Spinal cord (tissue), 10 donors: ENCODE data around the gene DDX20. TPM values are rescaled to one million over a fixed set of nuclear protein-coding genes. Genes with fewer than 3 reads are reported as not detected.

Experiments
- DNase-seq, 6 donors: peaks; one replicate each; pipeline versions ENCODE4 v3.0.0 to v3.0.0-alpha.2; 2013 to 2015; ENCODE audit warnings: low spot score in 6 of 6, low read depth in 4 of 6
- H3K27ac ChIP-seq: one replicate; pipeline ENCODE4 v1.5.1; 2013; ENCODE audit warnings: low read depth, low read length, control low read depth
- H3K27me3 ChIP-seq: one replicate; pipeline ENCODE4 v1.6.1; 2013; ENCODE audit warnings: low read length; ENCODE audit not compliant: control insufficient read depth, insufficient read depth
- H3K36me3 ChIP-seq: one replicate; pipeline ENCODE4 v1.6.1; 2013; ENCODE audit warnings: low read length; ENCODE audit not compliant: control insufficient read depth, insufficient read depth
- H3K4me1 ChIP-seq: one replicate; pipeline ENCODE4 v1.6.1; 2013; ENCODE audit warnings: low read length; ENCODE audit not compliant: control insufficient read depth, insufficient read depth
- H3K4me3 ChIP-seq: one replicate; pipeline ENCODE4 v1.5.1; 2013; ENCODE audit warnings: low read depth, low read length, control low read depth
- H3K9me3 ChIP-seq: one replicate; pipeline ENCODE4 v1.6.1; 2013; ENCODE audit warnings: low read length; ENCODE audit not compliant: control insufficient read depth, insufficient read depth
- WGBS: methylation state at CpG from one replicate; pipeline ENCODE4 v1.1.5; 2013; ENCODE audit warnings: missing lambda C conversion rate; ENCODE audit not compliant: insufficient coverage; 5-methylcytosine and 5-hydroxymethylcytosine counted together
- polyA plus RNA-seq, 2 donors: library from polyadenylated mRNA; unstranded; fragments of 120-200 nt; gene quantifications; one replicate each; pipeline ENCODE4 v1.2.1, GENCODE V29; 2013; ENCODE audit not compliant: insufficient read length in 2 of 2
- total RNA-seq, 2 donors: library from RNA; depleted of rRNA in 1 of 2; stranded (reverse); fragments of 120-200 nt in 1 of 2; fragments of >200 nt in 1 of 2; gene quantifications; one replicate each; pipeline versions ENCODE4 v1.2.3 to v1.2.4, GENCODE V29; 2013 to 2014
- donor health status: healthy.

DDX20 gene
- total and polyA plus RNA-seq, 4 donors = 12.6 to 18.5 (median 16.8) TPM

DNA sequence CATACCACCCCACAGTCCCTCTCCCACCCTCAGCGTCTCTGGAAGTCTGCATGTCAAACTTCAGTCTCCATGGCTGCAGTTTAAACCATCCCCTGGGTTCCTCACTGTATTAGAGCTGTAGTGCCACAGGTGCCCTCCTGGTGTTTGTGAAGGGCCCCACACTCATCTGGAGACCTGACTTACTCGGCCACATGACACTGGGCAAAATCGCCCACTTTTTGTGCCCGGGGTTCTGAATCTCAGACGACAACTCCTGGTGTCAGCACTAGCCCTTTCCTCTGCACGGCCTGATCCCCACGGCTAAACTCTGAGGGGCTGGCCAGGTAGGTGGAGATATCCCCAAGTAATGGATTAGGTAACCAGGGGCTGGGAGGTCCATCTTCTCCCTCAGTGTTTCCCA is 23.0 kb upstream of the DDX20 start:
- WGBS = 85% methylated on average over 7 of the region's 7 CpGs
- H3K4me3 ChIP-seq = no peak overlapping the region
- H3K27ac ChIP-seq = peak overlapping the region; percentile 47
- H3K9me3 ChIP-seq = no peaks in the 10 kb centered on the region
- no peaks in the 10 kb centered on the region for H3K27me3 ChIP-seq
- H3K4me1 ChIP-seq = peaks cover 74% of the 10 kb centered on the region
- DNase-seq = no peak
- H3K36me3 ChIP-seq = peaks cover 15% of the 10 kb centered on the region

GRCh38 chr1:111733183-111733991 is 22.3 kb upstream of the DDX20 start:
- Histone ChIP-seq H3K4me1 (peaks cover 80% of the 10 kb centered on the region), H3K27ac (peak overlapping the region; percentile 47), H3K27me3 (no peaks in the 10 kb centered on the region), H3K36me3 (peaks cover 15% of the 10 kb centered on the region), H3K9me3 (no peaks in the 10 kb centered on the region), H3K4me3 (no peak overlapping the region)
- DNase-seq = peak in 4 of 6 donors; percentile 74 to 93 (median 83)
- WGBS = 19% methylated on average over 8 of the region's 9 CpGs

DNA sequence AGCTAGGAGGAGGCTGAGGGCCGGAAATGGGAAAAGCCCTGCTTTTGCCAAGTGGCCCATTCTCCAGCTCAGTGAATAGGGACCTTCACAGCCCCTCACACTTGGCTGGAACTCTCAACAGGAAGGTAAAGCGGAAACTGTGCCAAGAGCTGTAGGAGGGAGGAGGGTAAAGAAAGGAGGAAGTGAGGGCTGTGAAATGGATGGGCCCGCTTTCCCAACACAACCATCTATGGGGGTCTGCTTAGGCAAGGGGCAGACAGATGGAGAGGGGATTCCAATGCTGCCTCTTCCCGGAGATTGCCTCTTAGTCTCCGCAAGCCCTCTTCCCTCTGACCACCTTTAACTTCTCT is 21.7 kb upstream of the DDX20 start:
- no peak overlapping the region for H3K4me3 ChIP-seq
- H3K9me3 ChIP-seq = no peaks in the 10 kb centered on the region
- H3K27me3 ChIP-seq = no peaks in the 10 kb centered on the region
- DNase-seq = no peak
- H3K27ac ChIP-seq = peak overlapping the region; percentile 4
- peaks cover 15% of the 10 kb centered on the region for H3K36me3 ChIP-seq
- peaks cover 82% of the 10 kb centered on the region for H3K4me1 ChIP-seq
- WGBS = 34% methylated on average over 2 of the region's 5 CpGs

- DNase-seq = no peak
- peak overlapping the region; percentile 4 for H3K27ac ChIP-seq
- H3K4me3 ChIP-seq = no peak overlapping the region
- peaks cover 14% of the 10 kb centered on the region for H3K36me3 ChIP-seq
- 62% methylated on average over 3 of the region's 3 CpGs for WGBS
- H3K9me3 ChIP-seq = no peaks in the 10 kb centered on the region
- no peaks in the 10 kb centered on the region for H3K27me3 ChIP-seq
- H3K4me1 ChIP-seq = peaks cover 80% of the 10 kb centered on the region
Observed at GRCh38 chr1:111734426-111734825, 21.3 kb upstream of the DDX20 start.

GRCh38 chr1:111734856-111735255 is 20.8 kb upstream of the DDX20 start:
- Histone ChIP-seq H3K27ac (peak overlapping the region; percentile 2), H3K4me1 (peaks cover 80% of the 10 kb centered on the region), H3K36me3 (peaks cover 12% of the 10 kb centered on the region), H3K9me3 (no peaks in the 10 kb centered on the region), H3K4me3 (no peak overlapping the region), H3K27me3 (no peaks in the 10 kb centered on the region)
- 80% methylated on average over 1 of the region's 3 CpGs for WGBS
- DNase-seq = no peak

- no peak for DNase-seq
- peaks cover 80% of the 10 kb centered on the region for H3K4me1 ChIP-seq
- WGBS = 46% methylated on average over 1 of the region's 4 CpGs
- peaks cover 12% of the 10 kb centered on the region for H3K36me3 ChIP-seq
- no peaks in the 10 kb centered on the region for H3K27me3 ChIP-seq
- no peaks in the 10 kb centered on the region for H3K9me3 ChIP-seq
- H3K27ac ChIP-seq = no peak overlapping the region
- H3K4me3 ChIP-seq = no peak overlapping the region
Observed at GRCh38 chr1:111735321-111735720, 20.4 kb upstream of the DDX20 start.

DNA sequence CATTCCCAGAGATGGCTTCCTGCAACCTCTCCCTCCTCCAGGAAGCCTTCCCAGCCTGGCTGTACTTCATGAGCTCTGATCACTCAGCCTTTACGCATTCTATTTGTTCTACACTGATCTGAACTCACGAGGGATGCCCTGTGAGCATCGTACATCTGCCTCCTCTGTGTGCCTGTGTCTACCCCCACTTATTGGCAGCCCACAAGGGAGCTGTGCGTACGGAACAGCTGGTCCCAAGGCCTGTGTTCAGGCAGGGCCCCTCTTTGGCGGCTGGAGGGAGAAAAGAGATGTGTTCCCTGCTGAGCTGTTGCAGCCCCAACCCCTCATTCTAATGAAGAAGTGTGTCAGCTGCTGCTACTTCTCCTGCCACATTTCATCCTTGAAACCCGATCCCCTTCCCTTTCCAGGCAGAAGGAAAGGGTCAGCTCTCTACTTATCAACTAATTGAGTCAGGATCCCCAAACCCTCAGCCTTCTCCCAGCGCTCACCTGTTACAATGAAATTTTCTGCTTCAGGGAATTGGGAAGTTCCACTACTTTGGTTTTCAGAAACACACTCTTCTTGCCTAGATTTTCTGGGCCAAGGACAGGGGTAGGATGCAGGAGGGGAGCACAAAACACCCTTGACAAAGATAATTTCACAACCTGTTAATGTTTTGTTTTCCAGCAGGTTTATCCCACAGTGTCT is 19.7 kb upstream of the DDX20 start:
- peaks cover 83% of the 10 kb centered on the region for H3K4me1 ChIP-seq
- DNase-seq = peak in 2 of 6 donors; percentile 68 to 75
- WGBS = 14% methylated on average over 7 of the region's 8 CpGs

GRCh38 chr1:111736548-111737215 is 19.0 kb upstream of the DDX20 start:
- peaks cover 77% of the 10 kb centered on the region for H3K4me1 ChIP-seq
- DNase-seq = peak in 4 of 6 donors; percentile 79 to 94 (median 88)
- no peaks in the 10 kb centered on the region for H3K9me3 ChIP-seq
- peak overlapping the region; percentile 31 for H3K27ac ChIP-seq
- H3K27me3 ChIP-seq = peaks cover 4% of the 10 kb centered on the region
- H3K4me3 ChIP-seq = no peak overlapping the region
- H3K36me3 ChIP-seq = peaks cover 12% of the 10 kb centered on the region
- WGBS = 40% methylated on average over 4 of the region's 4 CpGs

More for the DNA sequence above, 19.7 kb upstream of the DDX20 start:
- peaks cover 1% of the 10 kb centered on the region for H3K27me3 ChIP-seq
- H3K36me3 ChIP-seq = peaks cover 12% of the 10 kb centered on the region
- H3K4me3 ChIP-seq = no peak overlapping the region
- peak overlapping the region; percentile 31 for H3K27ac ChIP-seq
- no peaks in the 10 kb centered on the region for H3K9me3 ChIP-seq

- Histone ChIP-seq H3K4me1 (peaks cover 69% of the 10 kb centered on the region), H3K36me3 (peaks cover 4% of the 10 kb centered on the region), H3K4me3 (peak overlapping the region; percentile 53), H3K27ac (peak overlapping the region; percentile 31), H3K9me3 (no peaks in the 10 kb centered on the region), H3K27me3 (peaks cover 7% of the 10 kb centered on the region)
- DNase-seq = no peak
- 33% methylated on average over 6 of the region's 8 CpGs for WGBS
Observed at GRCh38 chr1:111737216-111738132, 18.2 kb upstream of the DDX20 start.
